Renal pelvis (tissue), 4 donors: ENCODE measurements around the gene SSBP1. TPM values are rescaled to one million over a fixed set of nuclear protein-coding genes. Genes with fewer than 3 reads are reported as not detected.
A peak's percentile ranks its signal among the peaks of the same experiment; 100 is the strongest.
"Not testable (repeated sequence)": the region's sequence is repeated elsewhere in the genome, so short reads cannot be mapped to it uniquely, and the experiment has no call there.

Source experiments
- DNase-seq: peaks from one replicate; pipeline ENCODE4 v3.0.0-alpha.2; 2013
- polyA plus RNA-seq, 3 donors: library from polyadenylated mRNA; unstranded; fragments of 120-200 nt; gene quantifications; one replicate each; pipeline ENCODE4 v1.2.1, GENCODE V29; 2013; ENCODE audit not compliant: insufficient read length in 3 of 3

SSBP1 gene
- polyA plus RNA-seq, 3 donors: 122 to 133 (median 133) TPM

- DNase-seq: no peak
Measured at GRCh38 chr7:141738592-141739013, 445 bp downstream of the SSBP1 start.

GRCh38 chr7:141739250-141739649, 1.1 kb downstream of the SSBP1 start:
- no peak for DNase-seq

DNA sequence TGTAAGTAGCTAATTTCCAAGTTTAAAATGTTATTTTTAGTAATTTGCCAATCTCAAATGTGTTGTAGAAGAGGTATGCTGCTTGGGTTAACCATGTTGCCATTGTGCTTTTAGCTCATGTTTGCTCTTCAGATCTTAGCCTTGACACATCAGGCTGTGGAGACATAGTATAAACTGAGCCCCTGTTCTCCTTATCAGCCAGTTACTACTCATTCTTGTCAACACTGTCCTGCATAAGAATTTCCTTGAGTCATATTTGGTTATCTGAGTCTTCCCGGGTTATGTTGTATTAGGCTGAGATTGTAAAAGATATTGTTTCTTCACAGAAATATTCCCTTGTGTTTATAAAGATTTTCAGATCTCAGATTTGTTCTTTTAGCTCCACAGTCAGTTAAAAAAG, 4.1 kb downstream of the SSBP1 start:
- DNase-seq: no peak

DNA sequence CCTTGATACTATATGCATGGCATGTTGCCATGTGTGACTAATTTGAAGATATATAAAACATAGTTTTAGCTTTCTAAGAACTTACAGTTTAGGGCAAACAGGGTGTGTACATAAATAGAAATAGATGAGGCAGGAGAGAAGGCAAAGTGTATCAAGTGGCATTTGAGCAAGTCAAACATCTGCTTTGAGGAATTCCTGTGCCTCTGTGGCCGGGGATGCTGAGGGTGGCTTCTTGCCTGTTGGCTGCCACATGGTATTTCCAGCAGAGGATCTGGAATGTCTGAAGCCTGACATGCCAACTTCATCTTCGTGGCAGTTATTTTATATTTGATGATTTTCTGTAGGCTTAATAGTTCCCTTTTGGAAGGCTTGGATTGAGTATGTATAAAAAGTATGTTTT, 6.0 kb downstream of the SSBP1 start:
- no peak for DNase-seq

DNA sequence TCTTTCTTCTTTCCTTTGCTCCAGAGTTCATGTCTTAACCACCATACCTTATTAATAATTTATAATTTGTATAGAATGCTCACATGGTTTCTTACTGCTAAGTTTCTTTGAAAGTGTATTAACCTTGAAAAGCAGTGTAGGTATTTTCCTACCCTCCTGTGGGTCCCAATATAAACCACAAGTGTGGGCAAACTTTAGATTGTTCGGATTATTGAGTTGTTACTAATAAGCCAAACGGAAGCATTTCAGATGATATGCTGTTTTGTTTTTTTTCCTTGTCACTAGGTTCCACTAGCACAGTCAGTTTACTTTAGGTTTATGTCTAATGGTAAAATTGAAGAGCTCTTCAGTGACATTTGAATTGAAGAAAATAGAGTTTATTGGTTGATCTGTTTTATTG, 10.2 kb downstream of the SSBP1 start:
- no peak for DNase-seq

GRCh38 chr7:141751904-141752303, 13.7 kb downstream of the SSBP1 start:
- DNase-seq: not testable (repeated sequence)

GRCh38 chr7:141752634-141753033, 14.5 kb downstream of the SSBP1 start:
- no peak for DNase-seq

- DNase-seq: no peak
Measured at GRCh38 chr7:141754939-141755338, 16.8 kb downstream of the SSBP1 start.

- DNase-seq: no peak
Measured at GRCh38 chr7:141763797-141764196, 25.6 kb downstream of the SSBP1 start, which contains the start of gene TAS2R3. TSS of gene TAS2R3 (plus strand) at chr7:141764097. CDS start at chr7:141764159, 62 bp downstream.

DNA sequence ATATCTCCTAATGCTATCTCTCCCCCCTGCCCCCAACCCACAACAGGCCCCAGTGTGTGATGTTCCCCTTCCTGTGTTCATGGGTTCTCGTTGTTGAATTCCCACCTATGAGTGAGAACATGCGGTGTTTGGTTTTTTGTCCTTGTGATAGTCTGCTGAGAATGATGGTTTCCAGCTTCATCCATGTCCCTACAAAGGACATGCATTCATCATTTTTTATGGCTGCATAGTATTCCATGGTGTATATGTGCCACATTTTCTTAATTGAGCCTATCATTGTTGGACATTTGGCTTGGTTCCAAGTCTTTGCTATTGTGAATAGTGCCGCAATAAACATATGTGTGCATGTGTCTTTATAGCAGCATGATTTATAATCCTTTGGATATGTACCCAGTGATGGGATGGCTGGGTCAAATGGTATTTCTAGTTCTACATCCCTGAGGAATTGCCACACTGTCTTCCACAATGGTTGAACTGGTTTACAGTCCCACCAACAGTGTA, 32.0 kb downstream of the SSBP1 start:
- DNase-seq: not testable (repeated sequence)

DNA sequence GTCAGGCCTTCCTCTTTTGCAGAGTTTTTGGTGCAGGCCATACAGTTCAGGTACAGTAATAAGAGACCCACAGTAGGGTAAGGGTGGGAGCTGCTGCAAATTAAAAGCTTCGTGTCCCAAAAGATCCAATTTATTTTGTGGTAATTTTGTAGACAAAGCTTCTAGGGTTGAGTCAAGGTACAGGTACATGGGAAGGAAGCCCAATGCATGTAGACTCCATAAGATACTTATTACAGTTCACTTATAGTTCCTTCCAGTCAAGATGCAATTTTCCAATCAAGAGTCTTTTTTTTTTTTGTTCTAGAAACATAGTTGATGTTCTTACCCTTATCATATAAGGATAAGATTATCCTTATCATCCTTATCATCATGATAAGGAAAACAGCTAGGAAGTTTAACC, 38.2 kb downstream of the SSBP1 start, which contains the start of gene TAS2R4:
Gene TAS2R4, plus strand, starts transcription at position 301 of the 400 bp plus-strand sequence. CDS start 1,815 bp downstream, outside the sequence.
- no peak for DNase-seq

GRCh38 chr7:141785706-141786552, 47.8 kb downstream of the SSBP1 start:
- peak; percentile 21 for DNase-seq

DNA sequence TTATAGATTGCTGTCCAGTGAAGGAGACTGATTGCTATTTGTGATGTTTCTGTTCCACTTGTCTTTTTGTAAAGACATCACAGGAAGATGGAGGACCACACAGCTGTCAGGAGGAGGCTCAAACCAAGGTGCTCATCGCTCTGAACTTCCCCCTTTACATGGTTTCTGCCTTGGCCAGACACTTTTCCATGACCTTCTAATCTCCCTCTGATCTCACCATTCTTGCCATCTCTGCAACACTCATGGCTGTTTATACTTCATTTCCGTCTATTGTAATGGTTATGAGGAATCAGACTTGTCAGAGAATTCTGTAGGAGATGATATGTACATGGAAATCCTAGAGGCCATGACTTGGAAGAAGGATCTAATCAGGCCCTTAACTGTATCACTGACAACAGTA, 50.1 kb downstream of the SSBP1 start:
- DNase-seq: no peak

- no peak for DNase-seq
Measured at GRCh38 chr7:141789917-141790316, 51.8 kb downstream of the SSBP1 start, which contains the start of gene TAS2R5. TSS of gene TAS2R5 (plus strand) at chr7:141790217. CDS start at chr7:141790362, 145 bp downstream.

- no peak for DNase-seq
Measured at GRCh38 chr7:141792526-141792925, 54.4 kb downstream of the SSBP1 start.

Other genes with a start within 250 kb of the SSBP1 start
- gene AGK, start 186.9 kb upstream of the SSBP1 start, polyA plus RNA-seq: 10 to 100 TPM; 33.4 to 42.4 (median 42.3) TPM
- gene DENND11, start 36.2 kb upstream of the SSBP1 start, polyA plus RNA-seq: 10 to 100 TPM; 25.2 to 36.3 (median 31.0) TPM
- gene WEE2, start 30.0 kb upstream of the SSBP1 start, polyA plus RNA-seq: under 1 TPM; 0.07 to 0.36 (median 0.30) TPM
- 1 to 10 TPM in 2 of 3 donors, under 1 TPM in 1; 0.50 to 1.8 (median 1.6) TPM for gene TAS2R3, start 25.7 kb downstream of the SSBP1 start, polyA plus RNA-seq
- gene TAS2R4, start 38.3 kb downstream of the SSBP1 start, polyA plus RNA-seq: 1 to 10 TPM; 1.0 to 7.1 (median 5.1) TPM
- gene TAS2R5, start 51.9 kb downstream of the SSBP1 start, polyA plus RNA-seq: 10 to 100 TPM in 1 of 3 donors, 1 to 10 TPM in 2; 1.9 to 14.9 (median 10.0) TPM
- under 1 TPM; 0.21 to 0.81 (median 0.74) TPM for gene PRSS37, start 103.1 kb downstream of the SSBP1 start, polyA plus RNA-seq
- gene OR9A4, start 178.0 kb downstream of the SSBP1 start, polyA plus RNA-seq: not detected
- under 1 TPM; 0.19 to 0.55 (median 0.31) TPM for gene CLEC5A, start 208.6 kb downstream of the SSBP1 start, polyA plus RNA-seq
- gene TAS2R38, start 235.4 kb downstream of the SSBP1 start, polyA plus RNA-seq: not detected